Activated naive CD4-positive, alpha-beta T cell treated with anti-CD3 and anti-CD28 coated beads, Interleukin-2, amount 50 U/mL, for 16 hours (primary cell): ENCODE results near the gene BDKRB1.
"Not testable (repeated sequence)": the region's sequence is repeated elsewhere in the genome, so short reads cannot be mapped to it uniquely, and the experiment has no call there.

ENCODE experiments used
- DNase-seq: peaks from one replicate; pipeline ENCODE4 v3.0.0-alpha.2; 2020

Gene BDKRB1

DNA sequence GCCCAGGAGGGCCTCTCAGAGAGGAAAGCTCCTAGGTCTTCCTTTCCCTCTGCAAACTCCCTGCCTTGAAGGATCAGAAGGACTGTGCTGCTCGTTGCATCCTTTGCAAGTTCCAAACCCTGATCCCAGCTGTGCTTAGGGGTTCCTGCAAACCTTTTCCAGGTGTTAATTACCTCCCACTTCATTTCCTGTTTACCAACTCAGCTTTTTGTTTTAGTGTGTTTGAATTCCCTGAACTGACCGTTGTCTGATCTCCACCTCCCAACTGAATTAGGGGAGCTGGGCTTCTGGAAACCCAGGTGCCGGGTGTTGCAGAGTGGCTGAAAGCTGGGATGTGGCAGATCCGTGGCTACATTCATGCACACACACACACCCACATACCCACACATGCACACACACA lies 20.6 kb upstream of the BDKRB1 start:
- DNase-seq: no peak

DNA sequence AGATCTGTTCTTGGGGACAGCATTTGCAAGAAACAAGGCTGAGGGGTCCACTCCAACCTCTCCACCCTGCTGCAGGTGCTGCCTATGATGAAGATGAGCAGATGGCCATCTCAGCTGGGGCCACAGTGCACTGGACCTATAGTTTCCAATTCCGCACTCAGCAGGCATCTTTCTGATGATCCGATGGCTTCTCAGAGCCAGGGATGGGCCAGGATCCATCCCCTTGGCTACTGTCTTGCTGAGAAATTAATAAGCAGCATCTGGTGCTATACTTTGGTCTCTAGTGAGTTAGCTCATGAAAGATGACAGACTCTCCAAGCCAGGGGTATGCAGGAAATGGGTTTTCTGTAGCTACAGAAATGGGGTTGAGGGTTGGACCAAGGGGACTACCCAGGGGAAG lies 18.4 kb upstream of the BDKRB1 start:
- no peak for DNase-seq

DNA sequence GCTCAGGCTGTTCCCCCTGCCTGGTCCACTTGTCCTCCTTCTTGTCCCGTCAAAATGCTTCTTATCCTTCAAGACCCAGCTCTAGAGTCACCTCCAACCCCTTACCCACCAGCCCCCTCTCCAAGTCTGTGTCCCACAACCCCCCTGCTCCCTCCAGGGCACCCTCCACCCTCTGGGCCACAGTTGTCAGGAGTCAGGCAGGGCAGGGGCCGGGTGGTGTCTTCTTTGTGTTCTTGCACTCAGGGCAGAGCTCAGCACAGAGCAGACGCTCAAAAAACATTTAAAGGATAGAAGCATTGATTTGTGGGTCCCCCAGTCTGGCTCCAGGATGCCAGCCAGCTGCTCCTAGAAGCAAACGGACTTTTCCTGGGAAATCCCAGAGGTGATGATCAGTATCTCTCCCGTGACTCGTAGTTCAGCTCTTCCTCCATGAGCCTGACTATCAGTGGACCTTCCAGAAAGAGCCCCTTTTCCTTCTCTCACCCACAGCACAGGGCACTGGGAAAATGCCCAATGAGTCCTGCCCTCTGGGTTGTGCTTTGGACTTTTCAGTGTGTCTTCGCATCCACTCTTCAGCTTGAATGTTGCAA lies 17.2 kb upstream of the BDKRB1 start:
- DNase-seq: no peak

DNA sequence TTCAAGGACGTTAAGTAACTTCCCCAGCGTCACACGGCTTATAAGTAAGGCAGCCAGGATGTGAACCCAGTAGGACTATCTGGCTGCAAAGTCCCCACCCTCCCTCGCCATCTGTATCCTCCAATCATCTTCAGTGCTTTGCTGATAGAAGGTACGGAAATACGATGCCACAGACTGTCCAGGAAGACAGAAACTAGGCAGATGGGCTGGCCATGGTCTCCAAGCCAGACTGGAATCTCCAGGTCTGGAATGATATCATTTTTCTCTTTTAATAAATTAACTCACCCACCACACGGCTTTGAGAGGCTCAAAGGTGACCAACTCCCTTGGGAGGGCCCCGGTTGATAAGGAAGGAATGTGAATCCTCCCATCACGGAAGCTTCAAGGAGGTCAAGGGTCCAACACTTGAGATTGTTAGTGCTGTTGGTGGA lies 16.3 kb upstream of the BDKRB1 start:
- no peak for DNase-seq

DNA sequence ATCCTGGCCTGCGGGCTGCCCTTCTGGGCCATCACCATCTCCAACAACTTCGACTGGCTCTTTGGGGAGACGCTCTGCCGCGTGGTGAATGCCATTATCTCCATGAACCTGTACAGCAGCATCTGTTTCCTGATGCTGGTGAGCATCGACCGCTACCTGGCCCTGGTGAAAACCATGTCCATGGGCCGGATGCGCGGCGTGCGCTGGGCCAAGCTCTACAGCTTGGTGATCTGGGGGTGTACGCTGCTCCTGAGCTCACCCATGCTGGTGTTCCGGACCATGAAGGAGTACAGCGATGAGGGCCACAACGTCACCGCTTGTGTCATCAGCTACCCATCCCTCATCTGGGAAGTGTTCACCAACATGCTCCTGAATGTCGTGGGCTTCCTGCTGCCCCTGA lies 15.4 kb upstream of the BDKRB1 start:
- no peak for DNase-seq

DNA sequence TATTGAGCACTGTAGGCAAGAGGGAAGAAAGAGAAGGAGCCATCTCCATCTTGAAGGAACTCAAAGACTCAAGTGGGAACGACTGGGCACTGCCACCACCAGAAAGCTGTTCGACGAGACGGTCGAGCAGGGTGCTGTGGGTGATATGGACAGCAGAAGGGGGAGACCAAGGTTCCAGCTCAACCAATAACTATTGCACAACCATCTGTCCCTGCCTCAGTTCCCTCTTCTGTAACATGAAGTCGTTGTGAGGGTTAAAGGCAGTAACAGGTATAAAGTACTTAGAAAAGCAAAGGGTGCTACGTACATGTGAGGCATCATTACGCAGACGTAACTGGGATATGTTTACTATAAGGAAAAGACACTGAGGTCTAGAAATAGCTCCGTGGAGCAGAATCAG lies 13.9 kb upstream of the BDKRB1 start:
- no peak for DNase-seq

DNA sequence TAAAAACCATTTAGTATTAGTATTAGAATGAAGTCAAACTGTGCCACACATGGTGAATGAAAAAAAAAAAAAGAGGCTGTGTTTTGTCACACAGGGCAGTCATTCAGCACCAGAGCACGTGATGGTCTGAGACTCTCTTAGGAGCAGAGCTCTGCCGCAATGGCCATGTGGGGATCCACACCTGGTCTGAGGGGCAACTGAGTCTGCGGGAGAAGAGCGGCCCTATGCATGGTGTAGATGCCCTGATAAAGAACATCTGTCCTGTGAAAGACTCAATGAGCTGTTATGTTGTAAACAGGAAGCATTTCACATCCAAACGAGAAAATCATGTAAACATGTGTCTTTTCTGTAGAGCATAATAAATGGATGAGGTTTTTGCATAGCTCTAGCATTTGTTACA lies 12.2 kb upstream of the BDKRB1 start:
- no peak for DNase-seq

GRCh38 chr14:96245074-96245473 lies 10.9 kb upstream of the BDKRB1 start:
- not testable (repeated sequence) for DNase-seq

- no peak for DNase-seq
Measured at GRCh38 chr14:96245710-96246538, 10.1 kb upstream of the BDKRB1 start.

DNA sequence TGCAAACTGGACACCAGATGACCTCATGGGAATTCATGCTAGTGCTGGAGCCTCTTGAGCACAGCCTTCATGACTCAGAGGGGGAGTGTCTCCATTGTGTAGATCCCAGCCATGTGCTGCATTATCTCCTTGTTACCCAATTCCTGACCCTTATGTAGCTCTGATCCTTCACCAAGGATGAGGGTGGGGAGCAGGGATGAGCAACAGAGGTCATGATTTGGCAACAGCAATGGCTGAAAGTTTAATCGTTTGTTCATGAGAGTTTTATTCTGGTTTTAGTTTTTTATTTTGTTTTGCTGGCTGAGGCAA lies 9.5 kb upstream of the BDKRB1 start:
- no peak for DNase-seq

DNA sequence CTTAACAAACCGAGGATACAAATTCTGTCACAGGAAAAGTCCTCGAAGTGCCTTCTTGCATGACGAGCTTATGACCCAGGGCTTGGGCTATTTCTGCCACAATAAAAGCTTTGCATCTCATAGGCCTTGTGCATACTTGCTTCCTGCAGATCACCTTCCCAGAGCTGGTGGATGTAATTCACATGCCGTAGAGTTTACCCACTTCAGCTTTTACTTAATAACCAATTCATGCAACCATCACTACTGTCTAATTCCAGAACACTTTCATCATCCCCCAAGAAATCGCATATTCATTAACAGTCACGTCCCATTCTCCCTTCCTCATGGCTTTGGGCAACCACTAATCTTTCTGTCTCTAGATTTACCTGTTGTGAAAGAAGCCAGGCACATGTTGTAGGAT lies 9.0 kb upstream of the BDKRB1 start:
- no peak for DNase-seq

DNA sequence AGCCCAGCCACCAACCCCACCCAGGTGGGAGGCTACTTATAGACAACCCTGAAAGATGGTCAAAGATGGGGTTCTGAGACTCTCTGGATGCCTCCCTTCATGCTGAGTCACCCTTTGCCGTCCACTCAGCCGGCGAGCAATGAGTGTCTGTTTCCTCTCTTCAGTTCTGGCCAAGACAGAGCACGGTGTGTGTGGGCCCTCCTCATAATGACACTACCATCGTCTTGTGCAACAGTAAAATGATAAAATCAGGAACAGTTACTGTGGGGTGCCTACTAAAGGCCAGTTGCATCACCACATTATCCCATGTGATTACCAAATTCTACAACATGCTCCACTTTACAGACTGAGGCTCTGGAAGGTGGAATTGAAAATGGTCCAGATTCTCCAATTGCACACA lies 7.0 kb upstream of the BDKRB1 start:
- DNase-seq: no peak

- DNase-seq: no peak
Measured at GRCh38 chr14:96250485-96250884, 5.5 kb upstream of the BDKRB1 start.

- no peak for DNase-seq
Measured at GRCh38 chr14:96251656-96252155, 4.3 kb upstream of the BDKRB1 start.

DNA sequence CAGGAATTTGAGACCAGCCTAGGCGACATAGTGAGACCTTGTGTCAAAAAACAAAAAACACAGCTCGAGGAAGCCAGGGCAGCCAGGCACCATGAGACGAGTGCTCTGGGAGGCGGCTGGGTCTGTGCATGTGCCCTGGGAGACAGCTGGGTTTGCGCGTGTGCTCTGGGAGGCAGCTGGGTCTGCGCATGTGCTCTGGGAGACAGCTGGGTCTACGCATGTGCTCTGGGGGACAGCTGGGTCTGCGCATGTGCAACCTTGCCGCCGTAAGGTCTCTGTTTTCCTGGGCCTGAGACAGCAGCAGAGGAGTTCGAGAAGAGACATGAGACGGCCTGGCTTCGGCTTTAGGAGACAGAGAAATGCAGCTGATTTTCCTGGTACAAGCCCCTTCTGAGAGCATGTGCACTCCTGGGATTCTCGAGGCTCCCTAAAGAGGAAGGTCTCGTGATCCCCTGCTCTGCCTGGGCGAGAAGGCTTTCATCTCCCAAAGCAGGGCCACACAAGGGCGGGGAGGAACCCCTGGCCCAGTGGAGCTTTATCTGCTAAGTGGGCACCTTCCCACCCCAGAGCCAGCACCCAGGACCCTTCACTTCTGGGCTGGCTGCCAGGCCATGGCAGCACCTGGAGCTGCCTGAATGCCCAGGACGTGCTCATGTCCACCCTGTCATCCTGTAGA lies 3.5 kb upstream of the BDKRB1 start:
- DNase-seq: no peak

DNA sequence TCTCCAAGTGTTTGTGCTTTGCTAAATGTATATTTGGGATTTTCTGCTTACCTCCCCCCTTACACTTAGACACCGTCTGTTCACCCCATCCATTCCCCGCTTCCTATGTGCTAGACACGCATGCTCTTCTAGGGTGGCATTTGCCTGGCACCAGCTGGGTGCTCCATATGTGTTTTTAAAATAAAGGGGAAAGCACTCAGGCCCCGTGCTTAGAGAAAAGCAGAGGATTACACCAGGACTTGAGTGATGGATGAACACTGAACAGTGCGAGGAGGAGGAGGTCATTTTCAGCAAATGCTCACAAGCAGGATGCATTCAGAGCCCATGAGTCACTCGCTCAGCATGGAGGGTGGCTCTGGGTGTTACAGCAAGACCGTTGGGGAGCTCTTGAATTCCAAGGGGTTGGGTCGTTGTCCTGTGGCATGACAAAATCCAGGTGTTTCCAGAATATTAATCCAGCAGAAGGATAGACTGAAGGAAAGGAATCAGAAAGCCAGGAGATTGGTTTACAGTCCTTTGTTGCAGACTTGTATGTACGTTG lies 2.9 kb upstream of the BDKRB1 start:
- no peak for DNase-seq

- DNase-seq: no peak
Measured at GRCh38 chr14:96254687-96255086, 1.3 kb upstream of the BDKRB1 start.

DNA sequence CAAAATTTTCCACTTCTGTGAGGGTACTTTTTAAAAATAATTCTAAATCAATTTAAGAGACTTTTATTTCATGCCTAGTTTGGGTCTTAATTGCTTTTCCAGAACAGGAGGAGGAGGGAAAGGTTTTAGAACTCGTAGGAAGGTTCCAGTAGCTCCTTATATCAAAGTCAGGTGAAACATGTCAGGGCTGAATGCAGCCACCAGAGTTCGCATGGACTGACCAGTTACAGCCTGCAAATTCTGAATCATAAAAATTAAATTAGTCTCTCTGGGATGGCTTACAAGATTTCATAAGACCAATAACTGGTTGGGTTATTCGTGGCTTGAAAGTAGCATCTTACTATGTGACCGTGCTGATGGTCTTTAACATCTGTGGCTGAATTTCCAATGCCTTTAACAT lies 397 bp downstream of the BDKRB1 start:
- DNase-seq: no peak

GRCh38 chr14:96257056-96257455 lies 1.0 kb downstream of the BDKRB1 start:
- DNase-seq: no peak

- no peak for DNase-seq
Measured at GRCh38 chr14:96257900-96258299, 1.9 kb downstream of the BDKRB1 start.

DNA sequence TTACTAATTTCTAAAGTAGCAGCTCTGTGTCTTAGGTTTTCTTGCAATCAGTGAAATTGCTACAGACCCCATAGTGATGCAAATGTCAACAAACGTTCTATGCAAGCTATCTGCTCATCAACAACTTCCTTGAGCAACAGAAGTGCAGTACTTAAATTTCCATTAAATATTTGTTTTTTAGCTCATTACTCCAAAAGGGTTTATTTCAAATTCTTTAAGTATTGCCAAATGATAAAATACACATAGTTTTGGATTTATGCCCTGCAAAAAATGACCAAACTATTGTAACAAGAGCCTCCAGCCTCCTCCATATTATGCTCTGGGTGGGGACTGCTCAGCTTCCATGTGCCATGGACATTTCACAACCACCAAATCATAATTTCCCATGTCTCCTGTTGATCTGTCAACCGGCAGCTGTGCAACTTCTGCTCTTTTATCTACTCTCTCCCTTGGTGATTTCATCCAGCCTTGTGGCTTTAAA lies 4.4 kb downstream of the BDKRB1 start:
- no peak for DNase-seq

- no peak for DNase-seq
Measured at GRCh38 chr14:96261053-96261452, 5.0 kb downstream of the BDKRB1 start.

DNA sequence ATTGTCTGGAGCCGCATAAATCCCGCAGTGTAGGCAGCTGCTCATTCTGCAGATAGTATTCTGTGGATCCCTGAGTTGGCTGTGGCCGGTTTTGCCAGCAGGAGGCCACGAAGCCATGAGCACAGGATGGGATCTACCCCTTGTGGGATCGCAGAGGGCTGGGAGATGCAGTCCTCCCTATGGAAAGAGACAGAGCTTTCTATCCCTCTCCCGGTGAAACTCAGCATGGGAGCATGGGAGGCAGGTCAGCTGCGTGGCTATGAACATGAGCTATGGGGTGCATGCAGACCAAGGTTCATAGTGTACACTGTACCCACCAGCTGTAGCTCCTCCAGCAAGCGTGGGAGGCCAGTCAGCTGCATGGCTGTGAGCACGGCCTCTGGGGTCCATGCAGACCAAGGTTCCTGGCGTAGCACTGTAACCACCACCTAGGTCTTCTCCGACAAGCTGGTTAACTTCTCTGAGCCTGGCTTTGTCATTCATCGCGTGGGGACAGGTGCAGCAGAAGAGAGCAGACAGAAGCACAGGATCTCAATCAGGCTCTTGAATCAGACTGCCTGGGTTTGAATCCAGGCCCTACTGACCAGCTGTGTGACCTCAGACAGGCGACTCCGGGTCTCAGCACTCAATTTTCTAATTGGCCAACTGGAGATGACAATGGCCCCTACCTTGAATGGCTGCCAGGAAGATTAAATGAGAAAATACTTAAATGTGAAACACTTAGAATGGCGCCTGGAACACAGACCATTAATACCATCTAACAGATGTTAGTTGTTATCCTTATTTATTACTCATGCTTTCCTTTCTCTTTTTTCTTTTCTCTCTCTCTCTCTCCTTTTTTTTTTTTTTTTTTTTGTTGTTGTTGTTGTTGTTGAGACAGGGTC lies 6.0 kb downstream of the BDKRB1 start:
- DNase-seq: no peak
